ENCODE data around the gene HIP1R.

DNA sequence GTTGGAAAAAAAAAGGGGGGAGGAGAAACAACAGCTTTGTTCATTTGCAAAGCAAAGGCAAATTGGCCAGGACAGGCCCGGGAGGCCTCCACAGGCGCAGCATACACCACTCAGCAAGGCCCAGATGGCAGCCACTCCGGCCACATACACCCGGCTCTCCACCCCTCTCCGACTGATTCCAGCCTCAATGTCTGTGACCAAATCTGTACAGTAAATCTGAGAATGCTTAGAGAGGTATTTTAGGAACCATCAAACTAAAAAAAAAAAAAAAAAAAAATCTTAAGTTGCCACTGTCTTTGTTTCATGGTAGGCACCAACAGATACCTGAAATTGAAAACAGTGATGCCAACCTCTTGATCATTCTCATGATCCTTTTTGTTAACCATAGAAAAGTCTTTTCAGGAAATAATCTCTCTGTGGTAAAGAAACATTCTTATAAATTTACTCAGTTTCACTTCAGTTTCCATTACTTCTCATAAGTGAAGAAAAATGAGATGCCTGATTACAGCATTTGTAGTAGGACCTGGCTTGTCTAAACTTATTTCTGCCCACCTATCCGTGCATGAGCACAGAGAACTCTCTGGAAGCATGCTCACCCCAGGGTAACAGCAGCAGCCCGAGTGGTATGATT is 40.4 kb downstream of the HIP1R start:
- no peak for TF ChIP-seq POLR2A (IDR thresholded peaks at IDR 0.05; ENCODE audit: low read length)
- no peak for TF ChIP-seq GATA1 (IDR thresholded peaks at IDR 0.05; ENCODE audit: low read depth, low read length)

Data from erythroblast (primary cell).